ENCODE data around the gene FRYL.

FRYL gene

GRCh38 chr4:48483777-48484493, 296.1 kb downstream of the FRYL start:
- H3K27ac ChIP-seq, result no peak overlapping the region
- TF ChIP-seq ZFX (IDR thresholded peaks at IDR 0.05; ENCODE audit: borderline replicate concordance) (no peak), CTCF (IDR thresholded peaks at IDR 0.05) (no peak)

GRCh38 chr4:48483006-48483776, 296.9 kb downstream of the FRYL start, which contains the start of gene SLC10A4:
Gene SLC10A4 (plus strand): TSS chr4:48483343. CDS start chr4:48483562, 219 bp downstream.
- no peak within 1 kb of the TSS for H3K27ac ChIP-seq
- no peak for TF ChIP-seq ZFX (IDR thresholded peaks at IDR 0.05; ENCODE audit: borderline replicate concordance)
- no peak for TF ChIP-seq CTCF (IDR thresholded peaks at IDR 0.05)

GRCh38 chr4:48481581-48481980, 298.5 kb downstream of the FRYL start:
- no peak overlapping the region for H3K27ac ChIP-seq
- TF ChIP-seq CTCF (IDR thresholded peaks at IDR 0.05) (no peak), ZFX (IDR thresholded peaks at IDR 0.05; ENCODE audit: borderline replicate concordance) (no peak)

- TF ChIP-seq CTCF (IDR thresholded peaks at IDR 0.05) (no peak), ZFX (IDR thresholded peaks at IDR 0.05; ENCODE audit: borderline replicate concordance) (no peak)
- H3K27ac ChIP-seq, result no peak overlapping the region
Measured at GRCh38 chr4:48478273-48478672, 301.8 kb downstream of the FRYL start.

- H3K27ac ChIP-seq, result no peak overlapping the region
- TF ChIP-seq CTCF (IDR thresholded peaks at IDR 0.05) (no peak), ZFX (IDR thresholded peaks at IDR 0.05; ENCODE audit: borderline replicate concordance) (no peak)
Measured at GRCh38 chr4:48475770-48476169, 304.3 kb downstream of the FRYL start.

GRCh38 chr4:48472794-48473193, 307.3 kb downstream of the FRYL start:
- no peak overlapping the region for H3K27ac ChIP-seq
- TF ChIP-seq ZFX (IDR thresholded peaks at IDR 0.05; ENCODE audit: borderline replicate concordance) (no peak), CTCF (IDR thresholded peaks at IDR 0.05) (no peak)

- TF ChIP-seq ZFX (IDR thresholded peaks at IDR 0.05; ENCODE audit: borderline replicate concordance), result no peak
- TF ChIP-seq CTCF (IDR thresholded peaks at IDR 0.05), result no peak
Measured at GRCh38 chr4:48470570-48470969, 309.5 kb downstream of the FRYL start.

More at GRCh38 chr4:48470570-48470969, 309.5 kb downstream of the FRYL start:
- H3K27ac ChIP-seq, result no peak overlapping the region

Measured in 22Rv1 (cell line).